ENCODE results near the gene MORN1.

MORN1 gene

DNA sequence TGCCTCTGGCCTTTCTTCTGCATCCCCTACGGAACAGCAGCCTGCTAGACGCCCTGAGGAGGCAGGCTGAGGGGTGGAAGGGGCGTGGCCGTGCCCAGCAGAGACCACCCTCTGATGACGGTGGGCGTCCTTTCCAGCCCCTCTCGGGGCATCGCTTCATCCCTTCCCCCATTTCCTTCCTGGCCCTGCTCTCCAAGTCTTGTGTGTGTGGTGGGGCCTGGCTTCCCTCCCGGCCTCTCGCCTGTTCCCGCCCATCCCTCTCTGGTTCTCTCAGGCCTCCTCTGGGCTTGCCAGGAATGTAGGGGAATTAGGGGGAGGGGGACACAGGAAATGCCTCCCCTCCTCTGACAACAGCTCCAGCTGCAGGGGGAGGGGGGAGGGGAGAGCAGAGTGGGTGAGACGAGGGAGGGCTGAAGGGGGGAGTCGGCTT is 112.1 kb downstream of the MORN1 start:
- no peak for TF ChIP-seq CTCF (IDR thresholded peaks at IDR 0.05; ENCODE audit: low read depth, low read length)
- Histone ChIP-seq H3K27me3 (no peaks in the 10 kb centered on the region), H3K36me3 (no peaks in the 10 kb centered on the region), H3K4me1 (no peaks in the 10 kb centered on the region), H3K9me3 (no peaks in the 10 kb centered on the region), H3K4me3 (ENCODE audit: low read depth, low read length) (no peak overlapping the region)
- no peak for DNase-seq

GRCh38 chr1:2278591-2279209 is 112.7 kb downstream of the MORN1 start:
- Histone ChIP-seq H3K36me3 (no peaks in the 10 kb centered on the region), H3K4me3 (ENCODE audit: low read depth, low read length) (no peak overlapping the region), H3K9me3 (no peaks in the 10 kb centered on the region), H3K27me3 (no peaks in the 10 kb centered on the region), H3K4me1 (no peaks in the 10 kb centered on the region)
- TF ChIP-seq CTCF (IDR thresholded peaks at IDR 0.05; ENCODE audit: low read depth, low read length): no peak
- no peak for DNase-seq

GRCh38 chr1:2277741-2278488 is 113.4 kb downstream of the MORN1 start:
- Histone ChIP-seq H3K4me3 (ENCODE audit: low read depth, low read length) (no peak overlapping the region), H3K4me1 (no peaks in the 10 kb centered on the region), H3K9me3 (no peaks in the 10 kb centered on the region), H3K27me3 (no peaks in the 10 kb centered on the region), H3K36me3 (no peaks in the 10 kb centered on the region)
- TF ChIP-seq CTCF (IDR thresholded peaks at IDR 0.05; ENCODE audit: low read depth, low read length): no peak
- no peak for DNase-seq

GRCh38 chr1:2276803-2277580 is 114.4 kb downstream of the MORN1 start:
- no peak for TF ChIP-seq CTCF (IDR thresholded peaks at IDR 0.05; ENCODE audit: low read depth, low read length)
- Histone ChIP-seq H3K27me3 (no peaks in the 10 kb centered on the region), H3K4me1 (no peaks in the 10 kb centered on the region), H3K4me3 (ENCODE audit: low read depth, low read length) (no peak overlapping the region), H3K9me3 (no peaks in the 10 kb centered on the region), H3K36me3 (no peaks in the 10 kb centered on the region)
- DNase-seq: no peak

GRCh38 chr1:2275796-2276536 is 115.4 kb downstream of the MORN1 start:
- H3K4me1 ChIP-seq: no peaks in the 10 kb centered on the region
- TF ChIP-seq CTCF (IDR thresholded peaks at IDR 0.05; ENCODE audit: low read depth, low read length): no peak
- DNase-seq: no peak

More at GRCh38 chr1:2275796-2276536, 115.4 kb downstream of the MORN1 start:
- no peak overlapping the region for H3K4me3 ChIP-seq (ENCODE audit: low read depth, low read length)
- H3K36me3 ChIP-seq: no peaks in the 10 kb centered on the region
- H3K9me3 ChIP-seq: no peaks in the 10 kb centered on the region
- no peaks in the 10 kb centered on the region for H3K27me3 ChIP-seq

All from BE2C (cell line).